ENCODE measurements around the gene RAP1GAP.

RAP1GAP gene

DNA sequence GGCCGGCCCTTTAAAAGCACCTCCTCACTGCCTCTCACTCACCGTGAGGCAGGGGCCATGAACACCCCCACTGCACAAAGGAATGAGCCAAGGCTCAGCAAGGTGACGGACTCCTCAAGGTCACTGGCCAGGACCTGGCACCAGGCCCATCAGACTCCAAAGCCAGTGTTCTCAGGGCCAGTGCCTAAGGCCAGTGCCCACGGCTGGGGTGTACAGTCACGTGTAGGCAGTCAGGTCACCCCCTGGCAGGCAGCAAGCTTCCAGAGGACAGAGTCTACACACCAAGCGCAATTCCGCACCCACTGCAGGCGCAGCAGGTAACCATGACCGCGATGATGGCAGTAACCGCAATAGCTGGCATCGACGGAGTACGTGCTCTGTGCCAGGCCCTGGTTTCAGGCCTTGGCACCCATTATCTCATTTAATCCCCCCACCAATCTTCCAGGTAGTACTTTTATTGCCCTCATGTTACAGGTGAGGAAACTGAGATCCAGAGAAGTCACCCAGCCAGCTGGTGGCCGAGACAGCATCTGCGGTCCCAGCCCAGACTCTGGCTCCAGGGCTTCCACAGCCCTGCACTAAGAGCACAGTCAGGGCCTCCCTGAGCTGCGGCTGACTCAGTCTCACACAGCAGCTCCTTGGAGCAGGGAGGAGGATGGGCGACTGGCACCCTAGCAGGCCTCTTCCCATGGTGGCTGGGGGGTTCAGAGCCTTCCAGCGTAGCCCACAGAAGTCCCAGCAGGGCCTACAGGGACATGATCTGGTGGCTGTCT, 27.0 kb downstream of the RAP1GAP start:
- H3K27me3 ChIP-seq (replicated peaks; ENCODE audit: insufficient read depth, low read length) = peaks cover 57% of the 10 kb centered on the region
- H2AFZ ChIP-seq (ENCODE audit: low read length) = no peak overlapping the region
- no peaks in the 10 kb centered on the region for H4K20me1 ChIP-seq (ENCODE audit: insufficient read depth, low read length)
- H3K36me3 ChIP-seq (replicated peaks; ENCODE audit: insufficient read depth, low read length) = no peaks in the 10 kb centered on the region
- H3K4me2 ChIP-seq (ENCODE audit: low read depth, low read length) = no peak overlapping the region
- no peaks in the 10 kb centered on the region for H3K79me2 ChIP-seq (ENCODE audit: low read length)
- no peaks in the 10 kb centered on the region for H3K9me2 ChIP-seq (replicated peaks; ENCODE audit: insufficient read depth, low read length)
- no peaks in the 10 kb centered on the region for H3K9me3 ChIP-seq (replicated peaks; ENCODE audit: insufficient read depth, low read length)
- no peak overlapping the region for H3K4me3 ChIP-seq (ENCODE audit: low read length)
- DNase-seq = no peak
- no peaks in the 10 kb centered on the region for H3F3A ChIP-seq (ENCODE audit: insufficient read depth, low read length)
- no peaks in the 10 kb centered on the region for H3K4me1 ChIP-seq (ENCODE audit: low read length)
- H3K27ac ChIP-seq (ENCODE audit: low read length) = no peak overlapping the region
- TF ChIP-seq EZH2 (optimal IDR thresholded peaks at IDR 0.05; ENCODE audit: low read depth, low read length) (no peak), EZH2phosphoT487 (IDR thresholded peaks at IDR 0.05; ENCODE audit: low read length) (no peak)
- TF ChIP-seq, protein P1, sequence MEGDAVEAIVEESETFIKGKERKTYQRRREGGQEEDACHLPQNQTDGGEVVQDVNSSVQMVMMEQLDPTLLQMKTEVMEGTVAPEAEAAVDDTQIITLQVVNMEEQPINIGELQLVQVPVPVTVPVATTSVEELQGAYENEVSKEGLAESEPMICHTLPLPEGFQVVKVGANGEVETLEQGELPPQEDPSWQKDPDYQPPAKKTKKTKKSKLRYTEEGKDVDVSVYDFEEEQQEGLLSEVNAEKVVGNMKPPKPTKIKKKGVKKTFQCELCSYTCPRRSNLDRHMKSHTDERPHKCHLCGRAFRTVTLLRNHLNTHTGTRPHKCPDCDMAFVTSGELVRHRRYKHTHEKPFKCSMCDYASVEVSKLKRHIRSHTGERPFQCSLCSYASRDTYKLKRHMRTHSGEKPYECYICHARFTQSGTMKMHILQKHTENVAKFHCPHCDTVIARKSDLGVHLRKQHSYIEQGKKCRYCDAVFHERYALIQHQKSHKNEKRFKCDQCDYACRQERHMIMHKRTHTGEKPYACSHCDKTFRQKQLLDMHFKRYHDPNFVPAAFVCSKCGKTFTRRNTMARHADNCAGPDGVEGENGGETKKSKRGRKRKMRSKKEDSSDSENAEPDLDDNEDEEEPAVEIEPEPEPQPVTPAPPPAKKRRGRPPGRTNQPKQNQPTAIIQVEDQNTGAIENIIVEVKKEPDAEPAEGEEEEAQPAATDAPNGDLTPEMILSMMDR (IDR thresholded peaks at IDR 0.05; ENCODE audit: low read length) = no peak
- no peak overlapping the region for H3K9ac ChIP-seq (ENCODE audit: low read length)

DNA sequence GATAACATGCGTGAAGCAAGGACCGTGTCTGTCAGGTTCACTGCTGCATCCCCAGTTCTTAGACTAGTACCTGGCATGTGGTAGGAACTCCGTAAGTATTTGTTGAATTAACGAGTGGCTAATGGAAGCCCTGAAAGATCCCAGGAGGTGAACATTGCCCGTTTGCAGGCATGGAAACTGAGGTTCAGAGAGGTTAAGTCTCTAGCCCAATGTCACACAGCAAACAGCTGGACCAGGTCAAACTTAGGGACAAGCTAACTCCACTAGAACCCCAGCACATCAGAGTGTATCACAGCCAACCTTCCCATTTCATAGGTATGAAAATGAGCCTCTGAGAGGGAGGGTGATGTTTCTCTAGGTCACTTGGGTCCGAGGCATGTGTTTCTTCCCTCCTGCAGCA, 27.6 kb downstream of the RAP1GAP start:
- H3K79me2 ChIP-seq (ENCODE audit: low read length) = no peaks in the 10 kb centered on the region
- peaks cover 57% of the 10 kb centered on the region for H3K27me3 ChIP-seq (replicated peaks; ENCODE audit: insufficient read depth, low read length)
- no peaks in the 10 kb centered on the region for H3K9me2 ChIP-seq (replicated peaks; ENCODE audit: insufficient read depth, low read length)
- no peaks in the 10 kb centered on the region for H3K36me3 ChIP-seq (replicated peaks; ENCODE audit: insufficient read depth, low read length)
- H3F3A ChIP-seq (ENCODE audit: insufficient read depth, low read length) = no peaks in the 10 kb centered on the region
- H3K4me3 ChIP-seq (ENCODE audit: low read length) = no peak overlapping the region
- H4K20me1 ChIP-seq (ENCODE audit: insufficient read depth, low read length) = no peaks in the 10 kb centered on the region
- no peak overlapping the region for H3K27ac ChIP-seq (ENCODE audit: low read length)
- H3K4me2 ChIP-seq (ENCODE audit: low read depth, low read length) = no peak overlapping the region
- H3K4me1 ChIP-seq (ENCODE audit: low read length) = no peaks in the 10 kb centered on the region
- no peak overlapping the region for H3K9ac ChIP-seq (ENCODE audit: low read length)
- H3K9me3 ChIP-seq (replicated peaks; ENCODE audit: insufficient read depth, low read length) = no peaks in the 10 kb centered on the region
- DNase-seq = no peak
- H2AFZ ChIP-seq (ENCODE audit: low read length) = no peak overlapping the region
- TF ChIP-seq, protein P1 (IDR thresholded peaks at IDR 0.05; ENCODE audit: low read length) = no peak
- TF ChIP-seq EZH2 (optimal IDR thresholded peaks at IDR 0.05; ENCODE audit: low read depth, low read length) (no peak), EZH2phosphoT487 (IDR thresholded peaks at IDR 0.05; ENCODE audit: low read length) (no peak)

DNA sequence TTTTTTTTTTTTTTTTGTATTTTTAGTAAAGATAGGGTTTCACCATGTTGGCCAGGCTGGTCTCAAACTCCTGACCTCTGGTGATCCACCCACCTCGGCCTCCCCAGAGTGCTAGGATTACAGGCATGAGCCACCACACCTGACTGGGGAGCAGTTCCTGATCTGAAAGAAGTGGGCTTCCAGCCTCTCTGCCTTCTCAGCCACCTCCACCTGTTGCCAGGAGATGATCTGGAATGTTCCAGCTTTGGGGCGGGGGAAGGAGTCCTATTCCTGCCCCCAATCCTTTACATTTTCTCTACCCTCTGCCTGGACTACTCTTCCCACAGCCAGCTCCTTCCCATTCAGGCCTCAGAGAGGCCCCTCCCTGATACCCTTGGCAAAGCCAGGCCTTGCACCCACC, 28.1 kb downstream of the RAP1GAP start:
- H3K4me1 ChIP-seq (ENCODE audit: low read length) = no peaks in the 10 kb centered on the region
- H3K4me2 ChIP-seq (ENCODE audit: low read depth, low read length) = no peak overlapping the region
- no peak overlapping the region for H3K9ac ChIP-seq (ENCODE audit: low read length)
- DNase-seq = no peak
- H3K4me3 ChIP-seq (ENCODE audit: low read length) = no peak overlapping the region
- TF ChIP-seq, protein P1 (IDR thresholded peaks at IDR 0.05; ENCODE audit: low read length) = no peak
- TF ChIP-seq EZH2 (optimal IDR thresholded peaks at IDR 0.05; ENCODE audit: low read depth, low read length) (no peak), EZH2phosphoT487 (IDR thresholded peaks at IDR 0.05; ENCODE audit: low read length) (no peak)
- no peaks in the 10 kb centered on the region for H3K36me3 ChIP-seq (replicated peaks; ENCODE audit: insufficient read depth, low read length)
- H3K27me3 ChIP-seq (replicated peaks; ENCODE audit: insufficient read depth, low read length) = peaks cover 61% of the 10 kb centered on the region
- no peaks in the 10 kb centered on the region for H3F3A ChIP-seq (ENCODE audit: insufficient read depth, low read length)
- no peak overlapping the region for H2AFZ ChIP-seq (ENCODE audit: low read length)
- no peaks in the 10 kb centered on the region for H3K9me3 ChIP-seq (replicated peaks; ENCODE audit: insufficient read depth, low read length)
- no peaks in the 10 kb centered on the region for H4K20me1 ChIP-seq (ENCODE audit: insufficient read depth, low read length)
- no peak overlapping the region for H3K27ac ChIP-seq (ENCODE audit: low read length)
- H3K79me2 ChIP-seq (ENCODE audit: low read length) = no peaks in the 10 kb centered on the region
- H3K9me2 ChIP-seq (replicated peaks; ENCODE audit: insufficient read depth, low read length) = no peaks in the 10 kb centered on the region

All from MM.1S (cell line).